MCF 10A (cell line): Measurements from ENCODE around the gene STAT4. TPM values are rescaled to one million over a fixed set of nuclear protein-coding genes. Genes with fewer than 3 reads are reported as not detected.

Experiments
- BruUV-seq: library from RNA; stranded (reverse); fragments of 400-500 nt; replicated peaks from 2 replicates; lab custom pipeline; 2021; lab: Mats Ljungman, UMichigan
- CTCF ChIA-PET: fragments of 300-600 bp; sonication (Branson Sonifier 250); formaldehyde crosslinking; extraction: SDS; loops from one replicate; lab custom pipeline; 2021; ENCODE audit warnings: antibody characterized with exemption, inconsistent platforms; lab: Yijun Ruan, JAX
- POLR2A ChIA-PET: fragments of 300-600, 350-650 bp; sonication (Branson Sonifier 250); formaldehyde crosslinking; extraction: SDS; loops from one replicate; lab custom pipeline; 2020; ENCODE audit warnings: antibody characterized with exemption, inconsistent platforms; lab: Yijun Ruan, JAX
- DNase-seq: peaks from one replicate; pipeline ENCODE4 v3.0.0-alpha.2; 2018; ENCODE audit not compliant: unreplicated experiment
- H3K27ac Mint-ChIP-seq: one replicate; pipeline ENCODE4 v1.8.0; 2022; ENCODE audit warnings: mild to moderate bottlenecking, low read depth, mixed read lengths; ENCODE audit not compliant: unreplicated experiment
- H3K27me3 Mint-ChIP-seq: one replicate; pipeline ENCODE4 v1.8.0; 2022; ENCODE audit warnings: mixed read lengths; ENCODE audit not compliant: insufficient read depth, unreplicated experiment
- H3K36me3 Mint-ChIP-seq: one replicate; pipeline ENCODE4 v1.8.0; 2022; ENCODE audit warnings: mild to moderate bottlenecking, moderate library complexity, mixed read lengths; ENCODE audit not compliant: insufficient read depth, unreplicated experiment
- H3K4me1 Mint-ChIP-seq: one replicate; pipeline ENCODE4 v1.8.0; 2022; ENCODE audit warnings: mixed read lengths; ENCODE audit not compliant: insufficient read depth, unreplicated experiment
- H3K4me3 Mint-ChIP-seq: one replicate; pipeline ENCODE4 v1.8.0; 2022; ENCODE audit warnings: mild to moderate bottlenecking, moderate library complexity, mixed read lengths; ENCODE audit not compliant: unreplicated experiment
- H3K9me3 Mint-ChIP-seq: one replicate; pipeline ENCODE4 v1.8.0; 2022; ENCODE audit warnings: mixed read lengths; ENCODE audit not compliant: unreplicated experiment
- intact Hi-C: fragments of 100-400 bp; cut with micrococcal nuclease; formaldehyde crosslinking; loops from 2 replicates; pipeline ENCODE4 v1.14.1; 2022
- total RNA-seq: library from RNA; stranded (reverse); gene quantifications from 2 replicates; pipeline ENCODE4 v1.2.3, GENCODE V29; 2022
- TF ChIP-seq, protein P1 (sequence below): fragments of 200-600 bp; IDR thresholded peaks from one replicate; pipeline ENCODE4 v1.8.0; 2022; ENCODE audit warnings: antibody characterized with exemption, mild to moderate bottlenecking; ENCODE audit not compliant: unreplicated experiment

Gene STAT4
- total RNA-seq, 1 experiment from 2014 or later: 1.4 TPM

DNA sequence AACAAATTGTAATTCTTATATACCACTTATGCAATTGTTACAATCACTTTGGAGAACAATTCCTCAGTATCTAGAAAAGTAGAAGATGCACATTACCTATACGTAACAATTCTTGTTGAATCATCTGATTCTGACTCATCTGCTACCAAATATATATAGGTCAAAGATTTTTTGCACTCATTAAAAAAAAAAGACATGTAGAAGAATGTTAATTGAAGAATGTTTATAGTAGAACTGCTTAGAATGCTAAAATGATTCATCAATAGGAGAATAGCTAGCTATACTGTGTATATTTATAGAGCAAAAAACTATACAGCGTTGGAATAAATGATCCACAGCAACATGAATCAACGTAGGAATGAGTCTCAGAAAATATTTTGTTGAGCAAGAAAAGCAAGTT, 107.4 kb downstream of the STAT4 start:
- Mint-ChIP-seq H3K27ac (no peak overlapping the region), H3K9me3 (no peaks in the 10 kb centered on the region), H3K4me1 (peaks cover 13% of the 10 kb centered on the region), H3K4me3 (no peak overlapping the region), H3K36me3 (no peaks in the 10 kb centered on the region), H3K27me3 (no peaks in the 10 kb centered on the region)
- POLR2A ChIA-PET: interaction anchor here (0.6 to 0.7 kb wide), 2 partner anchors 23 to 1249 kb away, joined by 3 read pairs; no protein-coding TSS in a partner anchor
- intact Hi-C loops: no loop called here
- CTCF ChIA-PET: interaction anchor here (2.0 kb wide), 1 partner anchor 112 kb away, joined by 10 read pairs; no protein-coding TSS in a partner anchor
- no TSS peak for BruUV-seq
- TF ChIP-seq, protein P1, sequence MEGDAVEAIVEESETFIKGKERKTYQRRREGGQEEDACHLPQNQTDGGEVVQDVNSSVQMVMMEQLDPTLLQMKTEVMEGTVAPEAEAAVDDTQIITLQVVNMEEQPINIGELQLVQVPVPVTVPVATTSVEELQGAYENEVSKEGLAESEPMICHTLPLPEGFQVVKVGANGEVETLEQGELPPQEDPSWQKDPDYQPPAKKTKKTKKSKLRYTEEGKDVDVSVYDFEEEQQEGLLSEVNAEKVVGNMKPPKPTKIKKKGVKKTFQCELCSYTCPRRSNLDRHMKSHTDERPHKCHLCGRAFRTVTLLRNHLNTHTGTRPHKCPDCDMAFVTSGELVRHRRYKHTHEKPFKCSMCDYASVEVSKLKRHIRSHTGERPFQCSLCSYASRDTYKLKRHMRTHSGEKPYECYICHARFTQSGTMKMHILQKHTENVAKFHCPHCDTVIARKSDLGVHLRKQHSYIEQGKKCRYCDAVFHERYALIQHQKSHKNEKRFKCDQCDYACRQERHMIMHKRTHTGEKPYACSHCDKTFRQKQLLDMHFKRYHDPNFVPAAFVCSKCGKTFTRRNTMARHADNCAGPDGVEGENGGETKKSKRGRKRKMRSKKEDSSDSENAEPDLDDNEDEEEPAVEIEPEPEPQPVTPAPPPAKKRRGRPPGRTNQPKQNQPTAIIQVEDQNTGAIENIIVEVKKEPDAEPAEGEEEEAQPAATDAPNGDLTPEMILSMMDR: no peak
- peak; percentile 47 for DNase-seq

DNA sequence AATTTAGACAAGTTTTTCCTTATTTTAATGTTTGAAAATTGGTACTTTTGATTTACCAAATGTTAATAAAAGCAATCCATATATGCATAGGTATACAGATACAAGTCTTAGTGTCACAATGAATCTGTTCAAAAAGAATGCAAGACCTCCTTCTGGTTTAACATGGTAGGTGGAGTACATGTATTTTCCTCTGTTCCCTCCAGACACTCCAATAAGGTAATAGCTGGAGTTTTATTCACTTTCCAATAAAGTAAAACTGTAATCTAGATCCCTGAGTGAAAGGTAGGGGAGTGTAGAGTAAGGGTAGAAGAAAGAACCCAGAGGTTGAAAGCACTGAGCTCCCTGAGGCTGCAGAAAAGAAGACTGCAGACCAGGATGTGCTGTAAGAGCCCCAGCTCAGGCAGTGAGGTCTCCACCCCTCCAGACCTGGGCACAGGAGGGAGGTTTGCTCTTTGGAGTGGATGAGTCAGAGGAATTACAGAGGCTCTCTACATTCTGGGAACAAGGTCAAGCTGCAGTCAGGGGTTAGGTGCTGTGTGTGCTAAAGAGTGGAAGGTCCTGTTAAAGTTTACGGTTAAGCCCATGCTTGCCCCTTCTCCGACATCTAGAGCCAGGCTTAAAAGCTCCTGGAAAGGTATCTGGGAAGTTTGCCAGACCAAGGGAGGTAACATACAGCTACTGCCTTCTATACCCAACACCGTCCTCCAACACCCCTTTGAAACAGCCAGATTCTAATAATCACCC, 109.2 kb downstream of the STAT4 start:
- no peaks in the 10 kb centered on the region for H3K27me3 Mint-ChIP-seq
- BruUV-seq: no TSS peak
- TF ChIP-seq, protein P1: no peak
- H3K27ac Mint-ChIP-seq: no peak overlapping the region
- intact Hi-C loops: no loop called here
- ChIA-PET CTCF (interaction anchor here (0.5 to 5.8 kb wide), 9 partner anchors 10 to 713 kb away, joined by 3 to 49 read pairs (median 6); no protein-coding TSS in a partner anchor), POLR2A (interaction anchor here (0.5 to 5.5 kb wide), 6 partner anchors 11 to 502 kb away, joined by 3 to 23 read pairs (median 4); no protein-coding TSS in a partner anchor)
- H3K9me3 Mint-ChIP-seq: no peaks in the 10 kb centered on the region
- peaks cover 19% of the 10 kb centered on the region for H3K4me1 Mint-ChIP-seq
- peaks cover 5% of the 10 kb centered on the region for H3K36me3 Mint-ChIP-seq
- DNase-seq: peak; percentile 90
- H3K4me3 Mint-ChIP-seq: peak overlapping the region; percentile 2

- TF ChIP-seq, protein P1: no peak
- Mint-ChIP-seq H3K4me1 (peaks cover 19% of the 10 kb centered on the region), H3K27ac (no peak overlapping the region), H3K27me3 (no peaks in the 10 kb centered on the region), H3K4me3 (no peak overlapping the region), H3K36me3 (peaks cover 5% of the 10 kb centered on the region), H3K9me3 (no peaks in the 10 kb centered on the region)
- no TSS peak for BruUV-seq
- ChIA-PET POLR2A (interaction anchor here (1.4 to 5.5 kb wide), 2 partner anchors 12 to 19 kb away, joined by 4 to 23 read pairs; no protein-coding TSS in a partner anchor), CTCF (interaction anchor here (0.8 to 5.8 kb wide), 4 partner anchors 12 to 483 kb away, joined by 3 to 49 read pairs (median 10); no protein-coding TSS in a partner anchor)
- intact Hi-C loops: no loop called here
- no peak for DNase-seq
Measured at GRCh38 chr2:191039616-191040015, 111.2 kb downstream of the STAT4 start.

DNA sequence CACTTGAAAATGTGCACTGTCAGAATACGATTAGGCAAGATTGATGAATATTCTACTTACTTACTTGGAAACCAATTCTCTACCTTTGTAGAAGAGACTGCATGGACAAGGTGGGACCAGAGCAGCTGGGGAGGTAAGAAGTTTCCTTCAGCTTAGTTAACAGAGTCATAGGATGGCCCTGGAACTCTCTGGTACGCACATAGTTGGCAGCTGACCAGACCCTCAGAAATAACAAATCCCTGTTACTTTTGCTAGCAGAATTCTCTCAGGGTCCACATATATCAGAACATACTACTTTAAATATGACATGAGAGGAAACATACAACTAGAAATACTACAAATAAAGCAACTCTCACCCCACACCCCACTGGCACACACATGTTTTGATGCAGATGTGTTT, 112.1 kb downstream of the STAT4 start:
- DNase-seq: no peak
- POLR2A ChIA-PET: interaction anchor here (1.3 to 5.5 kb wide), 2 partner anchors 11 to 19 kb away, joined by 4 to 23 read pairs; no protein-coding TSS in a partner anchor
- H3K4me3 Mint-ChIP-seq: no peak overlapping the region
- TF ChIP-seq, protein P1: no peak
- H3K36me3 Mint-ChIP-seq: peaks cover 5% of the 10 kb centered on the region
- H3K4me1 Mint-ChIP-seq: peaks cover 19% of the 10 kb centered on the region
- no TSS peak for BruUV-seq
- peak overlapping the region; percentile 74 for H3K27ac Mint-ChIP-seq
- H3K27me3 Mint-ChIP-seq: no peaks in the 10 kb centered on the region
- CTCF ChIA-PET: interaction anchor here (1.5 to 5.8 kb wide), 4 partner anchors 12 to 259 kb away, joined by 3 to 49 read pairs (median 7); no protein-coding TSS in a partner anchor
- H3K9me3 Mint-ChIP-seq: no peaks in the 10 kb centered on the region
- intact Hi-C loops: no loop called here
